ENCODE data around the gene MTMR3. TPM values are rescaled to one million over a fixed set of nuclear protein-coding genes. Genes with fewer than 3 reads are reported as not detected.
"Not testable (repeated sequence)": the region's sequence is repeated elsewhere in the genome, so short reads cannot be mapped to it uniquely, and the experiment has no call there.

The MTMR3 gene
- total RNA-seq, 4 donors from 2014 or later, result 33.5 to 46.5 (median 40.8) TPM

- Histone ChIP-seq H3K27ac (replicated peaks in 1 of 4) (no peak overlapping the region), H3K4me3 (no peak overlapping the region), H3K36me3 (no peaks in the 10 kb centered on the region), H3K9me3 (no peaks in the 10 kb centered on the region), H3K4me1 (no peaks in the 10 kb centered on the region), H3K27me3 (no peaks in the 10 kb centered on the region)
- no peak for DNase-seq (ENCODE audit: extremely low spot score)
- no peak for TF ChIP-seq CTCF (IDR thresholded peaks at IDR 0.05)
- no peak for TF ChIP-seq EP300 (IDR thresholded peaks at IDR 0.05)
- no peak for TF ChIP-seq POLR2AphosphoS5 (IDR thresholded peaks at IDR 0.05)
- no peak for TF ChIP-seq POLR2A (IDR thresholded peaks at IDR 0.05; ENCODE audit: low read depth)
- intact Hi-C loops (cut with DNase I), result no loop called here
- 75% methylated on average over 3 of the region's 3 CpGs for WGBS
These were observed 26.5 kb upstream of the MTMR3 start for GRCh38 chr22:29856496-29856895.

GRCh38 chr22:29859030-29859429 is 23.9 kb upstream of the MTMR3 start:
- 84% methylated on average over 9 of the region's 9 CpGs for WGBS
- not testable (repeated sequence) for H3K4me3 ChIP-seq; DNase-seq (ENCODE audit: extremely low spot score)

GRCh38 chr22:29860006-29860766 is 22.8 kb upstream of the MTMR3 start:
- Histone ChIP-seq H3K27ac (replicated peaks in 1 of 4) (no peak overlapping the region), H3K36me3 (no peaks in the 10 kb centered on the region)
- intact Hi-C loops (cut with DNase I), result no loop called here

More at GRCh38 chr22:29859030-29859429, 23.9 kb upstream of the MTMR3 start:
- H3K27ac ChIP-seq (replicated peaks in 1 of 4); intact Hi-C loops (cut with DNase I); H3K4me1 ChIP-seq; H3K27me3 ChIP-seq; H3K9me3 ChIP-seq; H3K36me3 ChIP-seq: not testable (repeated sequence)

GRCh38 chr22:29861672-29862297 is 21.2 kb upstream of the MTMR3 start:
- WGBS, result 93% methylated on average over 2 of the region's 2 CpGs
- no peaks in the 10 kb centered on the region for H3K9me3 ChIP-seq
- no peak for DNase-seq (ENCODE audit: extremely low spot score)
- no peak overlapping the region for H3K4me3 ChIP-seq
- intact Hi-C loops (cut with DNase I), result no loop called here
- no peak for TF ChIP-seq POLR2AphosphoS5 (IDR thresholded peaks at IDR 0.05)
- TF ChIP-seq EP300 (IDR thresholded peaks at IDR 0.05), result no peak
- peaks cover 0 to 5% (median 0%) of the 10 kb centered on the region in 4 donors for H3K4me1 ChIP-seq
- no peak overlapping the region for H3K27ac ChIP-seq (replicated peaks in 1 of 4)
- H3K27me3 ChIP-seq, result no peaks in the 10 kb centered on the region
- H3K36me3 ChIP-seq, result no peaks in the 10 kb centered on the region

More at GRCh38 chr22:29860006-29860766, 22.8 kb upstream of the MTMR3 start:
- no peak overlapping the region for H3K4me3 ChIP-seq
- TF ChIP-seq CTCF (IDR thresholded peaks at IDR 0.05) (no peak), POLR2AphosphoS5 (IDR thresholded peaks at IDR 0.05) (no peak), EP300 (IDR thresholded peaks at IDR 0.05) (no peak), POLR2A (IDR thresholded peaks at IDR 0.05; ENCODE audit: low read depth) (no peak)
- no peak for DNase-seq (ENCODE audit: extremely low spot score)
- H3K27me3 ChIP-seq, result no peaks in the 10 kb centered on the region
- H3K9me3 ChIP-seq, result no peaks in the 10 kb centered on the region
- peaks cover 0 to 5% (median 0%) of the 10 kb centered on the region in 4 donors for H3K4me1 ChIP-seq
- WGBS, result 66% methylated on average over 2 of the region's 2 CpGs

- DNase-seq (ENCODE audit: extremely low spot score); H3K36me3 ChIP-seq; H3K27ac ChIP-seq (replicated peaks in 1 of 4); H3K4me3 ChIP-seq; H3K27me3 ChIP-seq; H3K9me3 ChIP-seq; H3K4me1 ChIP-seq; intact Hi-C loops (cut with DNase I): not testable (repeated sequence)
- 94% methylated on average over 13 of the region's 13 CpGs for WGBS
These were observed 17.4 kb upstream of the MTMR3 start for GRCh38 chr22:29865572-29865971.

GRCh38 chr22:29867260-29867659 is 15.7 kb upstream of the MTMR3 start:
- DNase-seq (ENCODE audit: extremely low spot score), result no peak
- Histone ChIP-seq H3K4me1 (peaks cover 0 to 2% (median 0%) of the 10 kb centered on the region in 4 donors), H3K27me3 (no peaks in the 10 kb centered on the region), H3K36me3 (no peaks in the 10 kb centered on the region), H3K4me3 (no peak overlapping the region), H3K27ac (replicated peaks in 1 of 4) (no peak overlapping the region), H3K9me3 (no peaks in the 10 kb centered on the region)
- intact Hi-C loops (cut with DNase I), result no loop called here
- no peak for TF ChIP-seq EP300 (IDR thresholded peaks at IDR 0.05)
- TF ChIP-seq CTCF (IDR thresholded peaks at IDR 0.05), result no peak
- no peak for TF ChIP-seq POLR2AphosphoS5 (IDR thresholded peaks at IDR 0.05)
- TF ChIP-seq POLR2A (IDR thresholded peaks at IDR 0.05; ENCODE audit: low read depth), result no peak

Measured in esophagus muscularis mucosa (tissue), 4 donors.